NCI-H1436 (cell line): ENCODE measurements around the gene MSI1.

ENCODE experiments used
- DNase-seq: peaks from one replicate; lab custom pipeline; 2025; lab: John Stamatoyannopoulos, UW

The MSI1 gene

DNA sequence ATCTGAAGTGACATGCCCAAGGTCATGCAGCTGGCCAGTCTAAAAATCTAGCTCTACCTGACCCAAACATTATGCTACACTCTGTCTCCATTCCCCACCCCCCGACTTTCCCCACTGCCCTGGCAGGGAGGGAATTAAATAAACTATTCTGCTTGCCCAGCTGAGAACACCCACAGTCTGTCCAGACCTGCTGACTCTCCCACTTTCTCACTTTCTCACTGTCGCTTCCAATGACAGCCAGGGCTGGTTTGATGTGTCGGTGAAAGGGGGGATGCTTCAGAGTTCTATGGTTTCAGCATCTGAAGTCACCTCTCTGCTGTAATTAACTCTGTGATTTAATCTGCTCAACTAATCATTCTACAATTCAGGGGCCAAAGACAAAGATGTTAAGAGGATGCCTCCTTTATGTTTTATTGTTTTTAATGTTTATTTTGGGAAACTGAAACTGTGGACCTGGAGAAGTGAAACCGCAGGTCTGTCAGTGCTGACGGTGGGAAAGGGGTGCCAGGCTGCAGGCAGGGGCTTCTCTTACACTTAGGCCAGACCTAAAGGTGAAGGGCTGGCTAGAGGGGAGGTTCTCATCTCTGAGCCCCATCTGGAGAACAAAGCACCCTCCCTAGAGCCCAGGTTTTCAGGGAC lies 8.1 kb upstream of the MSI1 start:
- no peak for DNase-seq

- no peak for DNase-seq
Observed at GRCh38 chr12:120376416-120376815, 7.5 kb upstream of the MSI1 start.

DNA sequence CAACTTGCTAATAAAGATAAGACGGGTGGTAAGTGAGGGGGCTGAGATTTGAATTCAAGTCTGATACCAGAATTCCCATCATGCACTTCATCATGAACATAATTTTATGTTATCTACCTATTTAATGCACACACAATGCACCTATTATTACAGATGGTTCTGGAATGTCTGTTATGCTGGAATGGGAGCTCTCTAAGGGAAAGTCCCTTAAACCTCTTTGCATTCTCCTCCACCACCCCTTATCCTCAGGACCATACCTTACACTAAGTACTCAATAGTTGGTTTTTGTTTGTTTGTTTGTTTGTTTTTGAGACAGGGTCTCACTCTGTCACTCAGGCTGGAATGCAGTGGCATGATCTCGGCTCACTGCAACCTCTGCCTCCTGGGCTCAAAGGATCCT lies 7.0 kb upstream of the MSI1 start:
- DNase-seq, result no peak

- no peak for DNase-seq
Observed at GRCh38 chr12:120373683-120374082, 4.7 kb upstream of the MSI1 start.

DNA sequence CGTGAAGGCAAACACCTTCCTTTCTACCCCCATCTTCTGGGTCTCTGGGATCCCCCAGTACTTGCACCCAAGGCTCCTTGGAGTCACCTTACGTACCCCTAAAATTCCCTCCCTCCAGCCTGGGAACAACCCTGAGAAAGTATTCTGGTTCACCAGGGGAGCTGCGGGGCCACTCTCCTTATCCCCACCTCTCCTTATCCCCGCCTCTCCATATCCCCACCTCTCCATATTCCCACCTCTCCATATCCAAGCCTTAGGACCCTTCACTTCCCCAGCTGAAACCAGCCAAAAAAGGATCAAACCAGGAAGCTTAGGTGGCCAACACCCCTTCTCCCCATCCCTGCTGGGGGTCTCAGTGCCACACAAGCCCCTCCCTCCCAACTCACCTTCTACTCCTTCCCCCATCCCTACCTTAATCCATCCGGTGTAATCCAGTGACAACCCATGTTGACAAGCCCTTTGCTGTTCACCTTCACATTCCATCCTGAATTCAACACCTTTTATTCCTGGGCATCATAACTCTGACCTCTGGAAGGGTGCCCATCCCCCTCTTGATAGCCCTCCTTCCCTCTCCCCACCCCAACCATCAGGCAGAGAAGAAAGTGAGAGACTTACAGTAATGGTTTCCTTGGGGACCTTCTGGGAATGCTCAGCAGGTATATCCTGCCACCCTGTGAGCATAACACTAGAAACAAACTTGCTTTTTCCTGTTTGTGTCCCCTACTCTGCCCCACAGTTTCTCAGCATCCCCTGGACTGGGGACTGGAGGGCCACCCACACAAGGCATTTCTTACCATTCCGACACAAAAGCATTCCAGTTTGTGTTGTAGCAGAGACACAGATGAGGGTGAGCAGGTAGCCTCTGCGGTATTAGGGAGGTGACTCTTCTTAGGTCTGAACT lies 1.6 kb upstream of the MSI1 start:
- no peak for DNase-seq

- no peak for DNase-seq
Observed at GRCh38 chr12:120369603-120370342, 809 bp upstream of the MSI1 start.

DNA sequence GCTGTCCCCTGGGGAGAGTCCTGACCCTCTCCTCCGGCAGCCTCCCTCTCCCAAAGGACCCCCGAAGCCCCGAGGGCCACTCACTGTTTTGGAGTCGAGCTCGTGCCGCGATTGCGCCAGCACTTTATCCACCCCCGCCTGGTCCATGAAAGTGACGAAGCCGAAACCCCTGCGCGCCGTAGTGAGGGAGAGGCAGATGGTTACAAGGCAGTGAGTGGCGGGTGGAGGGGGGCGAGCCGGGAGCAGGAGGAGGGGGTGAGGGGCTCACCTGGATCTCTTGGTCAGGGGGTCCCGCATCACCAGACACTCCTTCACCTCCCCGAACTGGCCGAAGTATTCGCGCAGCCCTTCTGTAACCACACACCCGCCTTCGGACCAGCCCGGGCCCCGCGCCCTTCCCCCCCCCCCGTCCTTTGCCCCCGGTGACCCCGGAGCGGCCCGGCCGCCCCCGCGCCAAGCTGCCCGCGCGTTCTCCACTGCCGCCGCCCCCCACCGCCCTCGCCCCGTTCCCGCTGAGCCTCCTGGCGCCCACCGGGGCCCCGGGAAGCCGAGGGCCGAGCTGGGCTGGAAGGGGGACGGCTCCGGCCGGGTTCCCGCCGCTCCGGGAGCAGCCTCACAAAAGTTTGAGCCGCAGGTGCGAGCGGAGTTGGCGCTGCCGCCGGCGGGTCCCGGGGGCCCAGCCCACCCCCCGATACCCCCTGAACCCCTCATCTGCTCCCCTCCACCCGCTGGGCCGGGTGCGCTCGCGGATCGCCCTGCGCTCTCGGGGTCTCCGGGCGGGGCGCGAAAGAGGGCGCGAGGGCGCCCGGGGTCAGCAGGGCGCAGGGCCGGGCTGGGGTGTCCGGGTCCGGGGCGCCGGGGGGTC lies 808 bp downstream of the MSI1 start:
- DNase-seq, result no peak

DNA sequence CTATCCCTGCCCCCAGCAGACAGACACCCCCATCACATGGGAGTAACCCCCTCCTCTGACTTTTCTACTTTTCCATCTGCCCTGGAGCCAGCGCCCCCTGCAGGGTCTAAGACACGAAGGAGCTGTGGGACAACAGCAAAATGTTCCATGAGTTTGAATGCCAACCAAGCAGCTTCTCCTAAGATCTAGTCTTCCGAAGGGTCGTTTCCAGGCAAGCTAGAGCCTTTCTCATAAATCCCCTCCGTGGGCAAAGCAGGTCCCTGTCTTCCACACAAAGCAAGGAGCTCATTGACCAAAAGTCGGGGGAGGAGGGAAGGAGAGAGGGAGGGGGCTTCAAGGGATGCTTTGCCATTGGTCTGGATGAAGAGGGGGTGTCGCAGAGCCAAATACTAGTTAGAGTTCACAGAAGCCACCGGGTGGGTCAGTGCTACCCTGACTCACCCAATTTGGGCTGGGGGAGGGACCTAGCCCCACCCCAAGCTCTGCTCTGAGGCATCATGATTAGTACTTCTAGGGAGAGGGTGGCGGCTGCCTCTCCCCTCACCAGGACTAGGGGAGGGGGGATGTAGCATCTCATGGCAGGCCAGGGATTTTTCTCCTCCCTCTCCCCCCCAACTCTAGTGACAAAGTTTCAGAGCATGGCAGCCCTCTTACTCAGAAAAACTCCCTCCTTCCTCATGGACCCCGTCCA lies 1.6 kb downstream of the MSI1 start:
- DNase-seq, result peak; percentile 19

DNA sequence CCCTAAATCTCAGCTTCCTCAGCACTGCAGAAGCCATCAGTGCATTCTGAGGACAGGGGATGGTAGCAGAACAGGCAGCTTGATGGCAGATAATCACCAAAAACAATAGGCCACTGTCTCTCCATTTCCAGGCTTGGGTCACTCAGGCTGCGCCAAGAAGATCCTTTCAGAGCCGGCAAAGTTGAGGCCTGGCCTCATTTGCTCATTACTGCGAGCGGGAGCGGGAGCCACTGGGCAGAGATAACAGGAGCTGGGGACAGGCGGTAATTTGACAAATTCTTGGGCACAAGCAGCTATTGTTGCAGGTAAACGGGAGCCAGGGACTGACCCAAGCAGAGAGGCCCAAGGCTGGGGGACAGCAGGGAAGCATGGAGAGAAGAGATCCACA lies 2.1 kb downstream of the MSI1 start:
- no peak for DNase-seq

- DNase-seq, result no peak
Observed at GRCh38 chr12:120366341-120366705, 2.6 kb downstream of the MSI1 start.

DNA sequence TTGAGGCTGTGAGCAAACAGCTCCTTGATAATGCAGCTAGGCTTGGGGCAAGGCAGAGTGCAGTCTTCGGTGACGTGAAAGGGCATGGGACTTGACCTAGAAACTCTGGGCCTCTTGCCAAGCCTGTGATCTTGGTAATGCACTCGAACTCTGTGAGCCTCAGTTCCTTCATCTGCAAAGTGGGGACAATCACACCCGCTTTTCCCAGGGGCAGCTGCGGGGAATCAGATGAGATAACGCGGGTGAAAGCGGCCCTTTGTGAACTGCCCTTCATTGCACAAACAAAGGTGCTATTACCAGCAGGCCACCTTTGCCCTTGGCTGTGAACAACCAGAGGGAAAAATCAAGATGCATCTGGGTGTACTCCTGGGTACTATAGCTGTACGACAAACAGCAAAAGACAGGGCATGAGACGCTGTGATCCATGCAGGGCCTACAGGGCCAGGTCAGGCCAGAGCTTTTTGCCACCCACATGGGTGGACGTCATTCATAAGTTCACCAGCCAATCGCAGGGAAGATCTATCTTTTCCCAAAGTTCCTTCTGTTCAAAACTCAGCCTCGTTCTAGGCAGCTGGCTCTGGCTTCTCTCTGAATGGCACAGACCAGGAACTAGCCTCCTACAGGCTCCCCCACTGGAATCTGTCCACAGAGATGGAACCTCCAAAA lies 3.2 kb downstream of the MSI1 start:
- DNase-seq, result no peak

- DNase-seq, result no peak
Observed at GRCh38 chr12:120364487-120364886, 4.5 kb downstream of the MSI1 start.

- no peak for DNase-seq
Observed at GRCh38 chr12:120363274-120363855, 5.6 kb downstream of the MSI1 start.

DNA sequence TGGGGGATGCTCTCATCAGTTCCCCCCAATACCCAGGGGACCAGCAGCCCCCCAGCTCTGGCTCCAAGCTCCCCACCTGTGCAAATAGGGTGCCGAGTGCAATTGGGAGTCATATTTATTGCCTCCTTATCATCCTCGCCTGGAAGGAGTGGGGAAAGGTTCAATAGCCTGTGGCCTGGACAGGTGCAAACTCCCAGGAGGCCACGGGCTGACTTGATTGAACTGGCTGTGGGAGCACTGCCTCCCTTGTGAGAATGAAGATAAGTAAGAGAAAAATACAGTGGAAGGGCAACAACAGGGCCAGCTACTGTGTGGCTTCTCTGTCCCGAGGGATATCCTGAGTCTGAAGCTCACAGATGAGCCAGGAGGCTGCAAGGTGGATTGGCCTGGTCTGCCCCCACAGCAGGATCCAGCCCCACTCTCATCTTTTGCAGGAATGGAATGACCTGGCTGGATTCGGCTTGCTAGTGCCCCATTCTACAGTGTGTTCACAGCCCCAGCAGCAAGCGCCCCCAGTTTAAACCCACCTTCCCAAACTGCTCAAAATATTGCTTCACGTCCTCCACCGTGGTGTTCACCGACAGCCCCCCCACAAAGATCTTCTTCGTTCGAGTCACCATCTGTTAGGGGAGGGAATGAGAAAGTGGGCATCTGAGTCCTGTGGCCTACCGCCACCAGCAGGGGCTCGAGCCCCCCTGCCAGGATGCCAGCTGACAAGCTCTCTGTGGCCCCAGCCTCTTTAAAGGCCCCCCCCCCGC lies 6.3 kb downstream of the MSI1 start:
- DNase-seq, result peak; percentile 50

GRCh38 chr12:120361506-120362208 lies 7.3 kb downstream of the MSI1 start:
- DNase-seq, result peak; percentile 96

- DNase-seq, result no peak
Observed at GRCh38 chr12:120359128-120359527, 9.8 kb downstream of the MSI1 start.

DNA sequence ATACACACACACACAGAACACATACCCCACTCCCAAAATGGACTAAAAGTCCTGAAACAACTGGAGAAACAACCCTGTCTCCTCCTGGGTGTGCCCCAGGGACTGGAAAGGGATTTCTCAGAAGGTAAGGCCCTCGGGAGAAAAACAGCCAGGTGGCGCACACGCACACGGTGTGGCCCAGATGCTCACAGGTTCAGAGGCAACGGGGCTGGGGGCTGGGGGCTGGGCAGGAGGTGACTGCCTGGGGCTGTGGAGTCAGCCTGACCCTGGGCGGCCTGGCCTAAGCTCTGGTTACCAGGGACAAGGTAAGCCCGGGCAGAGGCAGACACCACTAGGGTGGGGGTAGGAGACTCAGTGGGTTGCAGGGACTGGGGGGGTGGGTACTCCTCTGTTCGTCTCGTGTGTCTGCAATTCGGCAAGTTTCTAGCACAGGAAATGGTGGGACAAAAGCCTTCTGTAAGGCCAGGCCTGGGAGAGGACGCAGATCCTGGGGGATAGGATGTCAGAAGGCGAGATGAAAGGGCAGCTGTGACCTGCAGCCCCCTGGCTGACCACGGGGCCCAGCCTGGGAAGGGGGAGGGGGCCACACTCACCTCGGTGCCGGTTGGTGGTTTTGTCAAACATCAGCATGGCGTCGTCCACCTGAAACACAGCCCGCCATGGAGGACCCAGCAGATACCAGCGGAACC lies 10.4 kb downstream of the MSI1 start:
- no peak for DNase-seq

DNA sequence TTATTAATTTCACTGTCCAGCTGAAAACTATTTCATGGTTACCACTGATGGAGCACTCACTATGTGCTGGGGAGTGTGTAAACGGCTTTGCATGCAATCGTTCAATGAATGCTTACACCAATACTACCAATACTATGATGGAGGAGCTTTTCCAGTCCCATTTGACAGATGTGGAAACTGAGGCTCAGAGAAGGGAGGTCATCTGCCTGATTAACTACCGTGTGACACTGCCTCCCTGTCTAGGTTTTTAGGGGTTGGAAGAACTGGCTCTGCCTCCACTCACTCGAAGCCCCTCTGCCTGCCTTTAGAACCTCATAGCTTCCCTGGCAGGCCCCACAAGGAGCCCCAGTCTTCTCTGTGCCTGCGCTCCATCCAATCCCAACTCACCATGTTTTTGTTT lies 11.9 kb downstream of the MSI1 start:
- no peak for DNase-seq
